ENCODE results near the gene PPP2R3A. TPM values are rescaled to one million over a fixed set of nuclear protein-coding genes. Genes with fewer than 3 reads are reported as not detected.

Gene PPP2R3A
- total and polyA plus RNA-seq, 9 of the 15 experiments (the other 6 are each of a cell fraction or from before 2014, with no cell fraction given) = 0.10 to 0.50 (median 0.24) TPM

DNA sequence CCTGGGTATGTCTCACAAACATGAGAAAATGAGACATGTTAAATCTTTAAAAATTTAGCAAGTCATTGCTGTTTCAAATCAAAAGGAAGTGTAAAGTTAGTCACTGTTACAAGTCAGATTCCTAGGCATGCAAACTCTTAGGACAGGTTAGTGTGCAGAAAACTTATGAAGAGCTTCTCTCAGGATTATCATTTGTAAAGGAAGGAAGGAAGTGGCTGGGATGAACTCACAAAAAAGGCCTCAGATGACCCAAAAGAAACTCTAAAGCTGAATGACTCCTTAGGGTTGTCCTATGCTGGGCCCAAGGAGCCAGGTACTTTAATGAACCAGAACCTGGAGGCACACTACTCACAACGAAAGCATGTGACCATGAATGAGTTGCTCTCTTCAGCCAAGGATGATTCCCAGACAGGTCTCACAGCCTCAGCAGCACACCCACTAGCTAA, 205.6 kb downstream of the PPP2R3A start (continued):
- no peak for TF ChIP-seq ZNF280B (CRISPR knock-in tag; IDR thresholded peaks at IDR 0.05)
- TF ChIP-seq HBP1 (CRISPR knock-in tag; IDR thresholded peaks at IDR 0.05) = no peak
- TF ChIP-seq LARP7 (IDR thresholded peaks at IDR 0.05) = no peak
- TF ChIP-seq ARID3A (IDR thresholded peaks at IDR 0.05; ENCODE audit: borderline replicate concordance, low read depth, low read length) = no peak
- TF ChIP-seq ZNF445 (CRISPR knock-in tag; IDR thresholded peaks at IDR 0.05; ENCODE audit: low read depth) = no peak
- TF ChIP-seq ZNF583 (CRISPR knock-in tag; IDR thresholded peaks at IDR 0.05) = no peak
- TF ChIP-seq SP1 (CRISPR knock-in tag; IDR thresholded peaks at IDR 0.05) = no peak
- no peak for TF ChIP-seq SNRNP70 (optimal IDR thresholded peaks at IDR 0.05; ENCODE audit: low read depth, low read length)
- TF ChIP-seq THAP12 (CRISPR knock-in tag; IDR thresholded peaks at IDR 0.05) = no peak
- no peak for TF ChIP-seq REST (IDR thresholded peaks at IDR 0.05; ENCODE audit: borderline replicate concordance)
- no peak for TF ChIP-seq REST (CRISPR knock-in tag; IDR thresholded peaks at IDR 0.05; ENCODE audit: low read depth)
- 0 out of 2 replicates have a peak, but pooled peaks have one; percentile 1 for TF ChIP-seq SPI1 (IDR thresholded peaks at IDR 0.05; ENCODE audit: borderline replicate concordance, low read depth, low read length)
- TF ChIP-seq C11orf30 (IDR thresholded peaks at IDR 0.05; ENCODE audit: low read depth) = peak; percentile 38; the same call in 1 of the 2 replicates

Data from K562 (cell line).